NAMALWA (cell line): ENCODE results near the gene SERPINE1.

Experiments used
- DNase-seq: peaks from one replicate; pipeline ENCODE4 v3.0.0-alpha.2; 2015; ENCODE audit warnings: low spot score

SERPINE1 gene

GRCh38 chr7:101156866-101157589 lies 30.1 kb downstream of the SERPINE1 start:
- peak; percentile 73 for DNase-seq

DNA sequence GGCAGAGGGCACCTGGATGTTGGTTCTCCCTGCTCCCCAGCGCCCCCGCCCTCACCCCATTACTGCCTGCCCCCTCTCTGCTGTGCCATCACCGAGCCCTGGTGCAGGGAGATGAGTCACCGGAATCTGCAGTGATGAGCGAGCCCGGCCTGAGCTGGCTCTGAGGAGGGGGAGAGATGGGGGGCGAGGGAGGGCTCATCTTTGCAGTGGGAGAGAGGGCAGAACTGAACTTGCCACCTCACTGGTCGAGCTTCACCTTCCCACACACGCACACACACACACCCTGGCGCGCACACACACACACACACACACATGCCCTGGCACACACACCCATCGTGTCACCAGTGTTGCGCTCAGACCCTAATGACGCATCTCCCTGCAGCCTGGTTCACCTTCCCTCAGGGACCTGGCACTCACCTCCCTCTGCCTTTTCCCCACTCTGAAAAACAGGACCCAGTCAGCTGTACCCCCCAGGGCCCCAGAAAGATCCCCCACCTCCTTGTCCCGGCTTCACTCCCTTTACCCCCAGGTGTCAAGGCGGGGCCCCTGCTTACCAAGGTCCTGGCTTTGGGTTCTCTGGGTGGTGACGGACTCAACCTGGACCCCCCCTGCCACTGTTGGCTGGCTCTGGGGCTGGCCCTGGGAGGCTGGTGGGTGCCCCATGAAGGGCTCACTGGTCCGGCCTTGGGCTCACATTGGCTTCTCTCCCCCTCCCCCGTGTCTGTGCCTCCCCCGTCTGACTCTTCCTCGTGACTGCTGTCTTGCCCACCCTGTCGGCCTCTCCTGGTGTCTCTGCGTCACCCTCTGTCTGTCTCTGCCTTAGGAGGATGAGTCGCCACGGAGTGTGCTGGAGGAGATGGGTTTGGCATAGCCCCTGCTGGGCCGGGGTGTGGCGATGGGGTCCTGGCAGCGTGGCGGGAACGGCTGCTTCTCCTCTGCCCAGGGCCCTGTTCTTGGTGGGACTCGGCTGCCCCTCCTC lies 33.1 kb downstream of the SERPINE1 start:
- DNase-seq, result no peak

DNA sequence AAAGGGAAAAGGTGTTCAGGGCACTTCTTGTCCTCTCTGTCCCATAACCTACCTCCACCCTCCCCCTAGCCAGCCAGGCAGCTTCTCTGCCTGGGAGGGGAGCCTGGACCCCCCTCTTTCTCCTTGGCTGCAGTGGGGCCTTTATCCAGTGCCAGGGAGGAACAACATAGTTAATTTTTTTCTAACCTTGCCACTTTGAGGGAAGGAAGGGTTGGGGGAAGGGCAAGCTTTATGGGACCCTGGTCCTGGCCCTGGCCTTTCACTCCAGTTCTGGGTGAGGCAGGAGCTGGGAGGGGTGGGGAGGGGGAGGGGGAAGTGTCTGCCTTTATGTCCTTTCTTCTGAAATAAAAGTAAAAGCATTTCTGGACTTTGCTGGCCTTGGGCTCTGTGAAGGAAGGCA lies 34.0 kb downstream of the SERPINE1 start:
- no peak for DNase-seq

DNA sequence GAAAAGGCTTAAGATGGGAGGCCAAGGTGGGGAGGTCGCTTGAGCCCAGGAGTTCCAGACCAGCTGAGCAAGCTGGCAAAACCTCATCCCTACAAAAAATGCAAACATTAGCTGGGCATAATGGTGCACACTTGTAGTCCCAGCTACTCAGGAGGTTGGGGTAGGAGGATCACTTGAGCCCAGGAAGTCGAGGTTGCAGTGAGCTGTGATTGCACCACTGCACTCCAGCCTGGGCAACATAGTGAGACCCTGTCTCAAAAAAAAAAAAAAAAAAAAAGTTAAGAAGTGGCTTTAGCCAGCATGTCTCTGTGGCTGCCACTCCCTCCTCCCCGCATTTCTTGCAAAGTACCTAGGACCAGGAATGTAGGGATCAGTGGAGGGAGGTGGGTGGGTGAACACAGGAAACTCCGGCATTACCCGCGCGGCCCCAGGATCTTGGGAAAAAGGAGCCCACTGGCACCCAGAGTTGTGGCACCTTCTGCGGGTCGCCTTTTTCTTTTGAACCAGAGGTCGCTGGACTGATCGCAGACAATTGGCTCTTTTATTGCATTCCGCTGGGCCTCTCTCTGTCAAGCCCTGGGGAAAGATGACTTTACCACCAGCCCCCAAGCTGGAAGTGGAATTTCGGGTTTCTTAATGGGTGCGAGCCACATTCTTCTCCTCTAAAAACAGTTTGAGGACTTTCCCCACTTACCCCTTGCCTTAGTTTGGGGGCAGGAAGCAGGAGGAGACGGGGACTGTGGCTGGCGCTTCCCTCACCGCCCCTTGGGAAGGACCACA lies 35.0 kb downstream of the SERPINE1 start:
- no peak for DNase-seq

- DNase-seq, result no peak
Measured at GRCh38 chr7:101162551-101163278, 35.8 kb downstream of the SERPINE1 start.

DNA sequence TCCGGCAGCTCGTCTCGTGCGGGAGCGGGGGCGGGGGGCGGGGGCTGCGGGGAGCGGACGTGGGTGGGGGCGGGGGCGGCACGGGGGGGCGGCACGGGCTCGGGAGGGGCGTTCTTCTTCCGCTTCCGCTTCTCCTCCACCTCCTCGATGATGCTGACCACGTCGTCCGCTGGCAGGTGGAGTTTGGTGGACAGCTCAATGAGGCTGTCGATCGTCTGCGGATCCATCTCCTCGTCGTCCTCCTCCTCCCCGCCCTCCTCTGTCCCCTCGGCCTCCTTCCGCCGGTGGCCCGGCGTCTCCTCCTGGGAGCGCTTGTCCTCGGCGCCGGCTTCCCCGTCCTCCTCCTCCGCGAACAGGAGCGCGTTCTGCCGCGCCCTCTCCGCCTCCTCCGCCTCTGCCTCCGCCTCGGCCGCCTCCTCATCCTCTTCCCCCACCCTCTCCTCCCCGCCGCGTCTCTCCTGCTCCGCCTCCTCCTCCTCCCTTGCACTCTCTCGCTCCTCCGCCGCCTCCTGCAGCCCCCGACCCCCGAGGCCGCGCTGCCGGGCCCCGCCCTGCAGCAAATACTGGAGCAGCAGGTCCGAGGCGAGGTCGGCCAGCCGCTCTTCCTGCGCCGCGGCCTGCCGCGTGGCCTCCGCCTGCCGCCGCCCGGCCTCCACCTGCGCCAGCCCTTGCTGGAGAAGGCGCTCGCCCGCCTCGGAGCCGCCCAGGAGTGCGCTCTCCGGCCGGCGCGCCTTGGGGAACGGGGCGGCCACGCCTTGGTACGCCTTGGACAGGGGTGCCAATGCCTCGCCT lies 36.6 kb downstream of the SERPINE1 start:
- DNase-seq, result no peak

- no peak for DNase-seq
Measured at GRCh38 chr7:101164071-101164840, 37.4 kb downstream of the SERPINE1 start.

DNA sequence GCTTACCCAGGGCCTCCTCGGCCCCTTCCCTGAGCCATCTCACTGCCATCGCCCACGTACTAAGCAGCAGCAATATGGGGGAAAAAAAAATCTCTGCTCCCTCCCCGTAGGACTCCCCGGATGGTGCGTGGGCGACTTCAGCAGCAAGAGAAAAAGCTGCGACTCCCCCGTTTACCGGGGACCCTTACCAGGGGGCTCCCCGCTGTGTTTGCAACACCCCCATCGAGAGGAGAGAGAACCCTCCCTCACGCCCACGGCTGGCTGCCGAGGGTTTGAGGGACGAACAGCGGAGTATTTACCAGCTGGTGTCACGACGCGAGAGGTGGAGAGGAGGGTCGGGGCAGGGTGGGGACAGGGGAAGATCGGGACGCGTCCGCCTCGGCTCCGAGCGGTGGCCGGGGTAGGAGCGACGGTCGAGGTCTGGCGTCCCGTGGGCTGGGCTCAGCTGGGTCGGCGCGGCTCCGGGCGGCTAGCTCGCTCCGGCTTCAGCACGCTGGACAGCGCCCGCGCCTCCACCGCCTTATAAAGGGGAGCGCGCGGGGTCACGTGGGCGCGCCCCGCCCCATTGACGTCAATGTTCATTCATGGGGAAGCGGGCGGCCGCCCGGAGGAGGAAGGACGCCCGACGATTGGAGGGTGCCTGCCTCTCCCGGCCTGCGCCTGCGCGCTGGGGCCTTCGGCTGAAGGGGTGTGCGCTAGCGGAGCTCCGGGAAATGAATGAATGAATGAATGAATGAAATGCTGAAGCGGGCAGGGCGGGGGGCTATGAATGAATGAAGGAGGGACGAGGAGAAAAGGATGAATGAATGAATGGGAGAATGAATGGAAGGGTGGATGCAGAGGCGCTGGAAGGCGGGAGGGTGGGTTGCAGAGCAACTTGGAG lies 38.4 kb downstream of the SERPINE1 start, which contains the start of gene VGF:
VGF (minus strand) TSS at position 495 of the 883 bp plus-strand sequence. CDS start 726 bp downstream, outside the sequence.
- peak; percentile 89 for DNase-seq

DNA sequence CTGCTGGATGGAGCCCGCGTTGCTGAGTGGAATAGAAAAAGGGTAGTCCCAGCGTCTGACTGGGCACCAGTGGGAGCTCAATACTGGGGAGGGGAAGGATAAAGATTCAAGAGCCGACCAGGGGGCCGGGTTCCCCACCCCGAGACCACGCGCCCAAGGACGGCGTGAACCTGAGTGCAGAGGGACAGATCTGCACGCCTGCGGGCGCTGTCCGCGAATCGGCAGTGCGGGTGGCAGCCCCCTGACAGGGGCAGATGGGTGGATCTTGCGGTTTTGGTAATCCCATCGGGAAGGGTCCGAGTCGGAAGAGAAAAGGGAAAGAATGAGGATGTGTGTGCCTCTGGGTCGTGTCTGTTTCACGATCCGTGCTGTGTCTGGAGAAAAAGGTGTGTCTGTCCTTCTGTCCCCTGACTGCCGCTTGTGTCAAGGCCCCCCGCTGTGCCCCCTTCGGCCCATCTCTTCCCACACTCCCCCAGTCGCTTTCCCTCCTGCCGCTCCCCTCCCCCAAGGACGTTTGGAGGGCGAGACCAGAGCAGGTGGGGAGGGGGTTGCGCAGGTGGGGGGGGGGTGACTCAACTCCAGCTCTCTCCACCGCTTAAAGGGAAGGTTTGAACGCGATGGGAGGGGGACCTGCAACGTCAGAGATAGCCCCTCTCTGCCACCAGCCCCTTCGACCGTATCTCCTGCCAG lies 39.2 kb downstream of the SERPINE1 start:
- DNase-seq, result no peak

- no peak for DNase-seq
Measured at GRCh38 chr7:101166648-101166908, 39.7 kb downstream of the SERPINE1 start.

- no peak for DNase-seq
Measured at GRCh38 chr7:101166909-101167644, 40.2 kb downstream of the SERPINE1 start.

DNA sequence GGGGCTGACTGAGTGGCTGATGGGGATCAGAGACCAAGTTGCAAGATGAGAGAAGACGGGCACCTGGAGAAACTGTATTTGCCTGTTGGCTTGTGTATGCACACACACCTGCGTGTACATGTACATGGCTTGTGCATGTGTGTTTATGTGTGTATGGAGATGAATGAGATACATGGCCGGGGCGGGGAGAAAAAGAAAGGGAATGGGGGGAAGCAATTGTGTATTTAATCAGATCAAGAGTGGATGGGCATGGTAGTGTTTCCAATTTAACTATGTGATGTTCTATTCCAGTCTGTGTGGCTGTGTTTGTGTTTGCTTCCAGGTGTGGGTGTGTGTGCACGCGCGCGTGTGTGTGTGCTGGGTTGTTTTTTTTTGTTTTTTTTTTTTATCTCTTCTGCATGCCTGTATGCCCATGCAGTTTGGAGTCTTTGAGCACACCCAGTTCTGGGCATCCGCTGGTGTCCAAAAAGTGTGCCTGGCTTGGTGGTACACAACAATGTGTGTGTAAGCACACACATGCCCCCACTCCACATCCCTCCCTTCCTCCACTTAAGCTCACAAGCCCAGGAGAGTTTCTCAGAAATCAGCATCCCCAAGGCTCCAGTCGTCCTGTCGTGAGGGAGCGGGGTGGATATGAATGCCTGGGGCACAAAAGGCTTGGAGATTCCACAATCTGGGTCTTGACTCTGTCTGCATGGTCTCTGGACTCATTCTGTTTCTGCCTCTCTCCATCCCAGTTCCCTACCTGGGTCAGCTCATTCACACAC lies 40.9 kb downstream of the SERPINE1 start:
- DNase-seq, result peak; percentile 49

- DNase-seq, result no peak
Measured at GRCh38 chr7:101168412-101169049, 41.6 kb downstream of the SERPINE1 start.

DNA sequence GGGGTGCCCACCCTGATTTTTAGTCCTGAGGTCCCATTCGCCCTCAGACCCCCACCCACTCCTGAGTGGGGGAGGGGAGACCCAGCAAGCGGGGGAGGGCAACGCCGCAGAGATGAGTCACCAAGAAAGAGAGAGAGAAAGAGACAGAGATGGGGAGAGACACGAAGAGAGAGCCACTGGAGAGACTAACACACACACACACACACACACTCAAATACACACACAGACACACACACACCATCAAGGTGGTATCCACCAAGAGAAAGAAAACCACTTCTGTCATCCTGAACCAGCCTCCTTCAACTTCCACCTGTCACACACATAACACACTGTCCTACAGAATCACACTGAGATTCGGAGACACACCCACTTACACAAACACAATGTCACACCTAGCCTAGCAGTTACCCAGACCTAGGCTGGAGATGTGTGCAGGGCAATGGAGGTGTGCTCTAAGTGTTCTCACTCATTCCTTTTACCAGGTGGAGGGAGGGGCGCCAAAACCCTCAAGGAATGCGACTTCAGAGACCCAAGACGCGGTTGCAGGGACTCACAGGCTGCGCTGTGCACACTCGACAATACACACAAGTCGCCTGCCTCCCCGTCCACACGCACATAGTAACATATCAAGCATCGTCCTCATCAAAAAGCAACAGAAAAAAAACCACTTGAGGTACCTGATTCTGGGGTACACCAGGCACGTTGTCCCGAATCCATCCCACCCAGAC lies 42.4 kb downstream of the SERPINE1 start:
- DNase-seq, result no peak

DNA sequence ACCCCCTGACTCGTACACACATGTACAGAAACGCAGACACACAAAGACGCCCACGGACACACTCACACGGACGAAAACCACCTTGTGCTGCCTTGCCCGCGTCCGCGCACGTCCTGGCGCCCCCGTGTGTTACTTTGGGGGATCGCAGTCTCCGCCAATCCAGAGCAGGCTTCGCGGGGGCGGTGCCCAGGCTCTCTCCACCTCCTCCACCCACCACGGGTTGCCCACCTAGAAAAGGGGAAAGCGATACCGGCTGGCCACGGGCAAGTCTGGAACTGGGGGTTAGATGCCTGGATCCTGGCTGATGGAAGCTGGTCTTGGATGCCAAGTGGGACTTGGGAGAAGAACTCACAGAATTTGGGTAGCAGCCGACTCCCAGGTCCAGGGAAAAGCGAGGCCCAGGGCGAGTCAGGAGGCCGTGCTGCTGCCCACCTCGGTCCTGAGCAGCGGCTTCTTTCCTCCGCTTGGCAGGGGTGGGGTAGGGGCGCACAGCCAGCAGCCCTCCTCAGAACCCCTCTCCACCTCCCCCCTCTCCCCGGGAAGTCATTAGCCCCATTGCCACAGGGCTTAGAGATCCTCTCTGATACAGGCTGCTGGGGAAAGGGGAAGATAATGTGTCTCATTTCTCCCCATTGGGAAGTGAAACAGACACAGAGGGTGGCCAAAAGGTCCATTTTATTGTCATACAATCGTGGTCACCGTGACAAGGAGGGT lies 43.1 kb downstream of the SERPINE1 start:
- DNase-seq, result peak; percentile 89
